Panc1 (cell line): ENCODE results near the gene LSM14A. TPM values are rescaled to one million over a fixed set of nuclear protein-coding genes. Genes with fewer than 3 reads are reported as not detected.
"Not testable (repeated sequence)": the region's sequence is repeated elsewhere in the genome, so short reads cannot be mapped to it uniquely, and the experiment has no call there.

Experiments
- ATAC-seq: fragments of 200-7000 bp; cut with Tn5 transposase; 2 replicates; pipeline ENCODE4 v1.9.1; 2020; ENCODE audit warnings: mild to moderate bottlenecking, moderate library complexity
- BruUV-seq: library from RNA; stranded (reverse); fragments of 400-500 nt; replicated peaks from 2 replicates; lab custom pipeline; 2021; lab: Mats Ljungman, UMichigan
- CTCF ChIA-PET: fragments of 300-600 bp; sonication (Branson Sonifier 250); formaldehyde crosslinking; loops from one replicate; lab custom pipeline; 2022; ENCODE audit warnings: antibody characterized with exemption; lab: Charles Lee
- POLR2A ChIA-PET: fragments of 300-600 bp; sonication (Branson Sonifier 250); formaldehyde crosslinking; loops from one replicate; lab custom pipeline; 2022; ENCODE audit warnings: antibody characterized with exemption; lab: Charles Lee
- DNase-seq: peaks from one replicate; pipeline ENCODE4 v3.0.0-alpha.2; 2010; ENCODE audit warnings: low read depth, low spot score
- H3K27ac ChIP-seq: 2 replicates; pipeline ENCODE4 v1.5.1; 2011; ENCODE audit warnings: mild to moderate bottlenecking, low read length, inconsistent platforms
- H3K27me3 ChIP-seq: fragments of 200-500 bp; sonication (Bioruptor generic); 2 replicates; pipeline ENCODE4 v1.6.0; 2014; ENCODE audit warnings: low read length, inconsistent platforms; ENCODE audit not compliant: control insufficient read depth, insufficient read depth
- H3K36me3 ChIP-seq: fragments of 200-500 bp; sonication (Bioruptor generic); 2 replicates; pipeline ENCODE4 v1.5.1; 2014; ENCODE audit warnings: inconsistent platforms, mild to moderate bottlenecking, low read length, moderate library complexity; ENCODE audit not compliant: control insufficient read depth, insufficient read depth
- H3K4me1 ChIP-seq: 2 replicates; pipeline ENCODE4 v1.5.1; 2011; ENCODE audit warnings: inconsistent platforms, mild to moderate bottlenecking, low read length, moderate library complexity; ENCODE audit not compliant: control insufficient read depth, insufficient read depth
- H3K4me3 ChIP-seq, 2 experiments: 2 replicates each; pipeline ENCODE4 v1.5.1; 2011 to 2012; ENCODE audit warnings: low read depth in 2 of 2, low read length in 2 of 2, mild to moderate bottlenecking in 2 of 2, inconsistent platforms in 1 of 2, moderate library complexity in 1 of 2
- H3K9me3 ChIP-seq: fragments of 200-500 bp; sonication (Bioruptor generic); 2 replicates; pipeline ENCODE4 v1.5.1; 2014; ENCODE audit warnings: low read depth, mild to moderate bottlenecking, inconsistent platforms, low read length, moderate library complexity; ENCODE audit not compliant: control insufficient read depth, insufficient read depth
- CTCF ChIP-seq: fragments of 450-650 bp; IDR thresholded peaks from 2 replicates; pipeline ENCODE4 v1.5.1; 2017; ENCODE audit warnings: mild to moderate bottlenecking
- POLR2AphosphoS5 ChIP-seq: IDR thresholded peaks from 2 replicates; pipeline ENCODE4 v1.6.1; 2012; ENCODE audit warnings: mild to moderate bottlenecking, low read depth, low read length, moderate library complexity
- REST ChIP-seq, 2 experiments: IDR thresholded peaks; 2 replicates each; pipeline ENCODE4 v1.6.1; 2011 to 2012; ENCODE audit warnings: low read depth in 2 of 2, control low read depth in 1 of 2, low read length in 1 of 2, mild to moderate bottlenecking in 1 of 2, moderate library complexity in 1 of 2; ENCODE audit not compliant: insufficient read depth in 1 of 2
- SIN3A ChIP-seq: IDR thresholded peaks from 2 replicates; pipeline ENCODE4 v1.6.1; 2012; ENCODE audit warnings: low read depth, mild to moderate bottlenecking, low read length, moderate library complexity, borderline replicate concordance; ENCODE audit not compliant: insufficient read depth
- TCF7L2 ChIP-seq: IDR thresholded peaks from 2 replicates; pipeline ENCODE4 v1.6.1; 2011; ENCODE audit warnings: mild to moderate bottlenecking, low read depth, low read length, inconsistent platforms
- in situ Hi-C: cut with HindIII; loops from 2 replicates; pipeline ENCODE4 v1.10.0; 2016; ENCODE audit warnings: low sequenced_read_pairs, low pct_unique_long_range_greater_than_20kb
- intact Hi-C: fragments of 100-400 bp; cut with micrococcal nuclease; formaldehyde crosslinking; loops from one replicate; pipeline ENCODE4 v1.10.0; 2022; ENCODE audit not compliant: unreplicated experiment
- total RNA-seq: library from RNA; stranded (reverse); gene quantifications from one replicate; pipeline ENCODE4 v1.2.1, GENCODE V29; 2021; ENCODE audit not compliant: unreplicated experiment

Gene LSM14A
- total RNA-seq, 1 experiment from 2014 or later, result 152 TPM

- in situ Hi-C loops, intact Hi-C loops, ATAC-seq, H3K36me3 ChIP-seq, H3K27me3 ChIP-seq, POLR2A ChIA-PET, DNase-seq, H3K9me3 ChIP-seq: not testable (repeated sequence)
- peaks cover 12% of the 10 kb centered on the region; the same call in 1 of the 2 replicates for H3K4me1 ChIP-seq
- TSS peak; percentile 92 for BruUV-seq
- peak overlapping the region; percentile 91 for H3K27ac ChIP-seq
- peak overlapping the region; percentile 78 to 91 for H3K4me3 ChIP-seq
- CTCF ChIA-PET, result interaction anchor here (0.6 kb wide), 1 partner anchor 106 kb away, joined by 3 read pairs; no protein-coding TSS in a partner anchor
These were observed 81.4 kb downstream of the LSM14A start for GRCh38 chr19:34253681-34254045.

GRCh38 chr19:34254046-34254697 is 81.9 kb downstream of the LSM14A start, which contains the start of gene GARRE1:
Gene GARRE1 (plus strand): TSS chr19:34254554. CDS start chr19:34300474, 45,920 bp downstream.
- no TSS peak for BruUV-seq
- TF ChIP-seq TCF7L2 (no peak), POLR2AphosphoS5 (peak; percentile 81), CTCF (no peak), REST (IDR thresholded peaks at IDR 0.05; ENCODE audit: insufficient read depth in 1 of 2, low read depth in 2 of 2, low read length in 1 of 2) (no peak), SIN3A (peak; percentile 65)
- ATAC-seq (peak; percentile 97), DNase-seq (no peak)
- H3K27me3 ChIP-seq, result no peaks in the 10 kb centered on the region
- ChIA-PET POLR2A (no interaction called here), CTCF (interaction anchor here (0.6 kb wide), 1 partner anchor 105 kb away, joined by 3 read pairs; no protein-coding TSS in a partner anchor)
- H3K4me1 ChIP-seq, result peaks cover 12% of the 10 kb centered on the region; the same call in 1 of the 2 replicates
- peak within 1 kb of the TSS; percentile 78 to 91 for H3K4me3 ChIP-seq
- H3K9me3 ChIP-seq, result no peaks in the 10 kb centered on the region
- peak within 1 kb of the TSS; percentile 91 for H3K27ac ChIP-seq
- H3K36me3 ChIP-seq, result no peaks in the 10 kb centered on the region
- in situ Hi-C loops (no loop called here), intact Hi-C loops (no loop called here)
